Parathyroid adenoma (tissue), 2 donors: ENCODE results near the gene ZDHHC8.

Source experiments
- H2AFZ ChIP-seq: fragments of 300-600 bp; sonication (generic); one replicate; pipeline ENCODE4 v1.7.0; 2017; ENCODE audit warnings: antibody characterized with exemption, mild to moderate bottlenecking
- H3K27ac ChIP-seq: fragments of 300-600 bp; sonication (generic); one replicate; pipeline ENCODE4 v1.7.0; 2017
- H3K27me3 ChIP-seq: fragments of 300-600 bp; sonication (generic); one replicate; pipeline ENCODE4 v1.7.0; 2017; ENCODE audit warnings: low read length; ENCODE audit not compliant: control insufficient read depth, insufficient read depth
- H3K36me3 ChIP-seq: fragments of 300-600 bp; sonication (generic); one replicate; pipeline ENCODE4 v1.7.0; 2017; ENCODE audit warnings: low read length; ENCODE audit not compliant: control insufficient read depth, insufficient read depth
- H3K4me1 ChIP-seq: fragments of 300-600 bp; sonication (generic); one replicate; pipeline ENCODE4 v1.7.0; 2017; ENCODE audit warnings: control low read depth
- H3K4me2 ChIP-seq: fragments of 300-600 bp; sonication (generic); one replicate; pipeline ENCODE4 v1.7.0; 2017; ENCODE audit warnings: low read length
- H3K4me3 ChIP-seq: fragments of 300-600 bp; sonication (generic); one replicate; pipeline ENCODE4 v1.7.0; 2017; ENCODE audit warnings: low read depth, low read length
- H3K79me2 ChIP-seq: fragments of 300-600 bp; sonication (generic); one replicate; pipeline ENCODE4 v1.7.0; 2017; ENCODE audit warnings: control low read depth
- H3K9ac ChIP-seq: fragments of 300-600 bp; sonication (generic); one replicate; pipeline ENCODE4 v1.7.0; 2017; ENCODE audit warnings: mild to moderate bottlenecking
- H3K9me3 ChIP-seq: fragments of 300-600 bp; sonication (generic); one replicate; pipeline ENCODE4 v1.7.0; 2017; ENCODE audit warnings: low read length; ENCODE audit not compliant: control insufficient read depth
- CTCF ChIP-seq: fragments of 300-600 bp; sonication (generic); IDR thresholded peaks from one replicate; pipeline ENCODE4 v1.7.0; 2017; ENCODE audit warnings: antibody characterized with exemption, mild to moderate bottlenecking
- donor health status: primary hyperparathyroidism.

The ZDHHC8 gene

DNA sequence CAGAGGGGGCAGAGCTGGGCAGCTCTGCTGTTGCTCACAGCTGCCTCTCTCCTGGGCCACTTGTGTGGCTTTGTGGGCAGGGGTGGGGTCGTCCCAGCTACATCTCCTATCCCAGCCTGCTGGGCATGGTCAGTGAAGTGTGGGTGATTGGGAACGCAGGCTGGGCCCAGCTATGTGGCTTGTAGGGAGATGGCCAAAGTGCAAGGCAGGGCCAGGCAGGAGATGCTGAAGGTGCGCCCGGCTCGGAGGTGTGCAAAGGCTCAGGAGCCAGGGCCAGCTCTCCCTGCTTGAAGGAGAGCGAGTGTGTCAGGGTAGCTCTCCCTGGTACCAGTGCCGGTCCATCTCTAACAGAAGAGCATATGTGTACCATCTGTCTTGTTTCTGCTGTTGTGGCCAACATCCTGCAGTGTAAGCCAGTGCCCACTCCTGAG is 24.1 kb upstream of the ZDHHC8 start:
- Histone ChIP-seq H3K4me3 (no peak overlapping the region), H3K27ac (no peak overlapping the region), H3K4me1 (no peaks in the 10 kb centered on the region), H3K4me2 (no peak overlapping the region), H3K36me3 (no peaks in the 10 kb centered on the region), H3K9me3 (no peaks in the 10 kb centered on the region), H3K27me3 (no peaks in the 10 kb centered on the region), H3K9ac (no peak overlapping the region), H2AFZ (no peak overlapping the region), H3K79me2 (no peaks in the 10 kb centered on the region)
- no peak for TF ChIP-seq CTCF

GRCh38 chr22:20107951-20108756 is 23.4 kb upstream of the ZDHHC8 start:
- Histone ChIP-seq H3K36me3 (no peaks in the 10 kb centered on the region), H3K79me2 (no peaks in the 10 kb centered on the region), H3K27ac (no peak overlapping the region), H2AFZ (no peak overlapping the region), H3K4me3 (no peak overlapping the region), H3K4me1 (no peaks in the 10 kb centered on the region), H3K27me3 (no peaks in the 10 kb centered on the region), H3K9ac (no peak overlapping the region), H3K4me2 (no peak overlapping the region), H3K9me3 (no peaks in the 10 kb centered on the region)
- TF ChIP-seq CTCF = no peak

DNA sequence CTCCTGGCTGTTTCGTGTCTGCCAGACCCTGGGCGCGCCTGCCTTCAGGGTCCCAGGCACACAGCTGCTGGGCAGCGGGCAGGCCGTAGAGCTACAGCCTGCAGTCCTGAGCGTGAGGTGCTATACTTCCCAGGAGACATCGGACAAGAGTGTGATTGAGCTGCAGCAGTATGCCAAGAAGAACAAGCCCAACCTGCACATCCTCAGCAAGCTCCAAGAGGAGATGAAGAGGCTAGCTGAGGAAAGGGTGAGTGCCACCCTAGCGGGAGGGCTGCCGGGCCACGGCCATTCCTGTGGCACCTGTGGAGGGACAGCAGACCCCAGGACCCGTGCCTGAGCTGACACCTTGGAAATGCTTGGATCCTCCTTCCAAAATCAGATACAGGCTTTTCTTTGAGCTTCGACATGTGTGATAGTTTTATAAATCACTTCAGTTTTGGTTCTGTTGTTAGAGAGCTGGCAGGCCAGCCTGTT is 22.8 kb upstream of the ZDHHC8 start:
- no peak overlapping the region for H3K4me2 ChIP-seq
- no peaks in the 10 kb centered on the region for H3K79me2 ChIP-seq
- H3K27ac ChIP-seq = no peak overlapping the region
- no peaks in the 10 kb centered on the region for H3K27me3 ChIP-seq
- H3K36me3 ChIP-seq = no peaks in the 10 kb centered on the region
- H3K4me1 ChIP-seq = no peaks in the 10 kb centered on the region
- H3K9me3 ChIP-seq = no peaks in the 10 kb centered on the region
- no peak for TF ChIP-seq CTCF
- H3K9ac ChIP-seq = no peak overlapping the region
- no peak overlapping the region for H2AFZ ChIP-seq
- H3K4me3 ChIP-seq = no peak overlapping the region

GRCh38 chr22:20109411-20110358 is 21.9 kb upstream of the ZDHHC8 start:
- no peak for TF ChIP-seq CTCF
- no peak overlapping the region for H3K9ac ChIP-seq
- no peak overlapping the region for H3K4me3 ChIP-seq
- H2AFZ ChIP-seq = no peak overlapping the region
- H3K36me3 ChIP-seq = no peaks in the 10 kb centered on the region
- no peak overlapping the region for H3K4me2 ChIP-seq
- H3K79me2 ChIP-seq = no peaks in the 10 kb centered on the region
- H3K27ac ChIP-seq = no peak overlapping the region
- no peaks in the 10 kb centered on the region for H3K9me3 ChIP-seq
- H3K4me1 ChIP-seq = no peaks in the 10 kb centered on the region
- no peaks in the 10 kb centered on the region for H3K27me3 ChIP-seq
